Left ventricle myocardium superior (tissue), 1 donor: Measurements from ENCODE around the gene GAREM2. TPM values are rescaled to one million over a fixed set of nuclear protein-coding genes. Genes with fewer than 3 reads are reported as not detected.

ENCODE experiments used
- ATAC-seq: fragments of 200-7000 bp; cut with Tn5 transposase; one replicate; pipeline ENCODE4 v1.9.1; 2020; ENCODE audit warnings: mild to moderate bottlenecking, moderate library complexity
- DNase-seq: peaks from one replicate; pipeline ENCODE4 v3.0.0-alpha.2; 2020
- intact Hi-C: fragments of 100-400 bp; cut with micrococcal nuclease; formaldehyde crosslinking; loops from one replicate; pipeline ENCODE4 v1.11.0; 2022
- long read RNA-seq: library from polyadenylated mRNA; unstranded; transcript quantifications from one replicate; pipeline ENCODE4 v2.0.0, GENCODE V29; 2021
- total RNA-seq: library from RNA; stranded (reverse); fragmentation: NEBNext Ultra II Directional; extraction: Animal tissue kit (Norgen Biotek cat#: 25700); gene quantifications from one replicate; pipeline ENCODE4 v1.2.1, GENCODE V29; 2021
- donor health status: DM: no; HTN: yes; CAD: no; lungs with severe emphysema.

The GAREM2 gene
- 3.6 TPM for total RNA-seq
- long read RNA-seq, partial matches to known transcripts: 1 of 2 reads
- long read RNA-seq, other reads (novel, unspliced or antisense): 1 of 2 reads

GRCh38 chr2:26172871-26173775, at the start of gene GAREM2:
GAREM2 (plus strand) TSS chr2:26173088; CDS start chr2:26173221, 133 bp downstream.
- ATAC-seq: no peak
- intact Hi-C loops: no loop called here
- no peak for DNase-seq

GRCh38 chr2:26123426-26123825, 49.5 kb upstream of the GAREM2 start:
- no peak for DNase-seq
- ATAC-seq: no peak
- intact Hi-C loops: no loop called here

- intact Hi-C loops: no loop called here
- ATAC-seq: no peak
- no peak for DNase-seq
These were observed 46.8 kb upstream of the GAREM2 start for GRCh38 chr2:26126074-26126473.

GRCh38 chr2:26128176-26128575, 44.7 kb upstream of the GAREM2 start:
- no peak for DNase-seq
- intact Hi-C loops: no loop called here
- ATAC-seq: no peak

- intact Hi-C loops: no loop called here
- DNase-seq (no peak), ATAC-seq (no peak)
These were observed 42.1 kb upstream of the GAREM2 start for GRCh38 chr2:26130763-26131162.

GRCh38 chr2:26136451-26136850, 36.4 kb upstream of the GAREM2 start:
- intact Hi-C loops: no loop called here
- ATAC-seq (no peak), DNase-seq (no peak)

GRCh38 chr2:26139269-26140183, 33.4 kb upstream of the GAREM2 start:
- intact Hi-C loops: loop anchor here (10.0 kb wide), 2 partner anchors 55 to 185 kb away; no protein-coding TSS in a partner anchor
- ATAC-seq: peak; percentile 36

GRCh38 chr2:26141145-26141769, 31.6 kb upstream of the GAREM2 start:
- intact Hi-C loops: loop anchor here (10.0 kb wide), 2 partner anchors 56 to 186 kb away; no protein-coding TSS in a partner anchor
- no peak for DNase-seq
- no peak for ATAC-seq

More at GRCh38 chr2:26139269-26140183, 33.4 kb upstream of the GAREM2 start:
- DNase-seq: no peak

- ATAC-seq (no peak), DNase-seq (no peak)
These were observed 28.9 kb upstream of the GAREM2 start for GRCh38 chr2:26144031-26144430.

GRCh38 chr2:26144953-26145680, 27.8 kb upstream of the GAREM2 start:
- DNase-seq: peak; percentile 63
- intact Hi-C loops: loop anchor here (10.0 kb wide), 2 partner anchors 60 to 190 kb away; no protein-coding TSS in a partner anchor
- ATAC-seq: peak; percentile 67

More at GRCh38 chr2:26144031-26144430, 28.9 kb upstream of the GAREM2 start:
- intact Hi-C loops: loop anchor here (10.0 kb wide), 2 partner anchors 59 to 189 kb away; no protein-coding TSS in a partner anchor

GRCh38 chr2:26148501-26148900, 24.4 kb upstream of the GAREM2 start:
- no peak for DNase-seq
- intact Hi-C loops: loop anchor here (10.0 kb wide), 2 partner anchors 64 to 194 kb away; no protein-coding TSS in a partner anchor
- no peak for ATAC-seq

- intact Hi-C loops: no loop called here
- DNase-seq: no peak
- ATAC-seq: no peak
These were observed 22.6 kb upstream of the GAREM2 start for GRCh38 chr2:26150243-26150642.

GRCh38 chr2:26157580-26157979, 15.3 kb upstream of the GAREM2 start:
- ATAC-seq (no peak), DNase-seq (no peak)
- intact Hi-C loops: no loop called here

GRCh38 chr2:26161926-26162325, 11.0 kb upstream of the GAREM2 start:
- ATAC-seq (no peak), DNase-seq (no peak)
- intact Hi-C loops: no loop called here

- no peak for ATAC-seq
- intact Hi-C loops: no loop called here
- DNase-seq: no peak
These were observed 9.9 kb upstream of the GAREM2 start for GRCh38 chr2:26162963-26163362.

GRCh38 chr2:26164231-26164630, 8.7 kb upstream of the GAREM2 start:
- DNase-seq: peak; percentile 49
- intact Hi-C loops: no loop called here
- peak; percentile 93 for ATAC-seq

GRCh38 chr2:26164641-26165211, 8.2 kb upstream of the GAREM2 start:
- DNase-seq (no peak), ATAC-seq (peak; percentile 26)
- intact Hi-C loops: no loop called here

GRCh38 chr2:26165403-26165802, 7.5 kb upstream of the GAREM2 start:
- DNase-seq (no peak), ATAC-seq (no peak)
- intact Hi-C loops: no loop called here
